GM23338 (cell line): ENCODE measurements around the gene UCP1. TPM values are rescaled to one million over a fixed set of nuclear protein-coding genes. Genes with fewer than 3 reads are reported as not detected.
A peak's percentile ranks its signal among the peaks of the same experiment; 100 is the strongest.

Experiments
- ATAC-seq: fragments of 200-7000 bp; cut with Tn5 transposase; 3 replicates; pipeline ENCODE4 v1.9.1; 2020
- DNase-seq: peaks from one replicate; pipeline ENCODE4 v3.0.0-alpha.2; 2015; ENCODE audit warnings: low spot score
- H2AFZ ChIP-seq: fragments of 200-600 bp; sonication (generic); 2 replicates; pipeline ENCODE4 v1.8.0; 2016; ENCODE audit warnings: antibody characterized with exemption, mild to moderate bottlenecking, moderate library complexity
- H3F3A ChIP-seq: fragments of 200-600 bp; sonication (generic); replicated peaks from 2 replicates; pipeline ENCODE4 v1.8.0; 2017; ENCODE audit warnings: antibody characterized with exemption, mixed run types, low read depth
- H3K27ac ChIP-seq: fragments of 200-600 bp; sonication (generic); 2 replicates; pipeline ENCODE4 v1.6.1; 2016; ENCODE audit warnings: low read depth
- H3K27me3 ChIP-seq: fragments of 200-600 bp; sonication (generic); 2 replicates; pipeline ENCODE4 v1.8.0; 2016; ENCODE audit warnings: mild to moderate bottlenecking, mixed run types, moderate library complexity; ENCODE audit not compliant: insufficient read depth
- H3K36me3 ChIP-seq: fragments of 200-600 bp; sonication (generic); 2 replicates; pipeline ENCODE4 v1.8.0; 2016; ENCODE audit warnings: mild to moderate bottlenecking; ENCODE audit not compliant: insufficient read depth
- H3K4me1 ChIP-seq: fragments of 200-600 bp; sonication (generic); 2 replicates; pipeline ENCODE4 v1.8.0; 2016; ENCODE audit warnings: mild to moderate bottlenecking, moderate library complexity; ENCODE audit not compliant: insufficient read depth
- H3K4me2 ChIP-seq: fragments of 200-600 bp; sonication (generic); 2 replicates; pipeline ENCODE4 v1.7.1; 2017; ENCODE audit warnings: mixed run types
- H3K4me3 ChIP-seq: fragments of 200-600 bp; sonication (generic); 2 replicates; pipeline ENCODE4 v1.6.1; 2016; ENCODE audit warnings: mixed run types
- H3K79me2 ChIP-seq: fragments of 200-600 bp; sonication (generic); replicated peaks from 2 replicates; pipeline ENCODE4 v1.8.0; 2017; ENCODE audit warnings: mild to moderate bottlenecking; ENCODE audit not compliant: insufficient read depth
- H3K9me2 ChIP-seq: fragments of 200-600 bp; sonication (generic); 2 replicates; pipeline ENCODE4 v1.8.0; 2017; ENCODE audit not compliant: insufficient read depth
- H4K20me1 ChIP-seq: fragments of 200-600 bp; sonication (generic); replicated peaks from 2 replicates; pipeline ENCODE4 v1.8.0; 2017; ENCODE audit warnings: mild to moderate bottlenecking; ENCODE audit not compliant: insufficient read depth
- H3K27ac Mint-ChIP-seq: 2 replicates; pipeline ENCODE4 v1.8.0; 2020; ENCODE audit warnings: inconsistent platforms, mild to moderate bottlenecking, moderate library complexity, mixed read lengths
- H3K27me3 Mint-ChIP-seq: 3 replicates; pipeline ENCODE4 v1.8.0; 2022; ENCODE audit warnings: low read depth, mild to moderate bottlenecking, moderate library complexity, mixed read lengths, inconsistent platforms; ENCODE audit not compliant: insufficient read depth, poor library complexity
- H3K36me3 Mint-ChIP-seq: 3 replicates; pipeline ENCODE4 v1.8.0; 2021; ENCODE audit warnings: low read depth, mild to moderate bottlenecking, inconsistent platforms, moderate library complexity, mixed read lengths
- H3K4me1 Mint-ChIP-seq: 3 replicates; pipeline ENCODE4 v1.8.0; 2020; ENCODE audit warnings: mild to moderate bottlenecking, inconsistent platforms, mixed read lengths
- H3K4me3 Mint-ChIP-seq: 3 replicates; pipeline ENCODE4 v1.8.0; 2021; ENCODE audit warnings: moderate library complexity, mild to moderate bottlenecking, inconsistent platforms, mixed read lengths
- H3K9me3 Mint-ChIP-seq: 3 replicates; pipeline ENCODE4 v1.8.0; 2020; ENCODE audit warnings: moderate library complexity, mild to moderate bottlenecking, inconsistent platforms, mixed read lengths
- CREB1 ChIP-seq: fragments of 250-450 bp; sonication (Bioruptor Pico); IDR thresholded peaks from 2 replicates; pipeline ENCODE4 v1.5.0; 2020; ENCODE audit warnings: low read depth, mild to moderate bottlenecking, moderate library complexity
- EZH2 ChIP-seq: fragments of 200-600 bp; sonication (generic); IDR thresholded peaks from one replicate; pipeline ENCODE4 v1.8.0; 2017; ENCODE audit warnings: antibody characterized with exemption, mild to moderate bottlenecking, low read depth; ENCODE audit not compliant: unreplicated experiment
- EZH2phosphoT487 ChIP-seq: fragments of 200-600 bp; sonication (generic); IDR thresholded peaks from one replicate; pipeline ENCODE4 v1.8.1; 2018; ENCODE audit warnings: antibody characterized with exemption; ENCODE audit not compliant: unreplicated experiment
- JUNB ChIP-seq: IDR thresholded peaks from one replicate; pipeline ENCODE4 v1.6.1; 2016; ENCODE audit warnings: antibody characterized with exemption; ENCODE audit not compliant: unreplicated experiment
- NANOG ChIP-seq: IDR thresholded peaks from 2 replicates; pipeline ENCODE4 v1.6.1; 2016; ENCODE audit warnings: antibody characterized with exemption, borderline replicate concordance
- POLR2AphosphoS5 ChIP-seq: IDR thresholded peaks from 2 replicates; pipeline ENCODE4 v1.6.1; 2016; ENCODE audit warnings: antibody characterized with exemption, low read depth
- ZNF114 ChIP-seq: fragments of 250-450 bp; sonication (Bioruptor Pico); IDR thresholded peaks from 2 replicates; pipeline ENCODE4 v1.5.0; 2020; ENCODE audit warnings: mild to moderate bottlenecking, moderate library complexity
- ZNF331 ChIP-seq: fragments of 250-450 bp; sonication (Bioruptor Pico); IDR thresholded peaks from 2 replicates; pipeline ENCODE4 v1.5.0; 2020; ENCODE audit warnings: low read depth, mild to moderate bottlenecking, moderate library complexity
- long read RNA-seq: library from polyadenylated mRNA; unstranded; transcript quantifications from one replicate; pipeline ENCODE4 v2.0.0, GENCODE V29; 2020; ENCODE audit not compliant: unreplicated experiment
- polyA plus RNA-seq: library from polyadenylated mRNA; unstranded; fragments of >200 nt; fragmentation: Nextera tagmentation; extraction: Ambion mirVana; gene quantifications from 2 replicates; pipeline ENCODE4 v1.2.1, GENCODE V29; 2016
- total RNA-seq: library from RNA; depleted of rRNA; stranded (reverse); fragments of >200 nt; shearing (Covaris generic); gene quantifications from 2 replicates; pipeline ENCODE4 v1.2.3, GENCODE V29; 2014; rRNA removed
- TF ChIP-seq, protein P1 (sequence below): fragments of 250-450 bp; sonication (Bioruptor Pico); IDR thresholded peaks from 2 replicates; pipeline ENCODE4 v1.5.0; 2020; ENCODE audit warnings: mild to moderate bottlenecking, moderate library complexity
- TF ChIP-seq, protein P2 (sequence below), 2 experiments: fragments of 200-600 bp in 1 of 2; sonication (generic) in 1 of 2; conservative IDR thresholded peaks; 2 replicates each; pipeline versions ENCODE4 v1.5.1 to v1.6.1; 2016 to 2017; ENCODE audit warnings: antibody characterized with exemption in 2 of 2, low read depth in 2 of 2, mild to moderate bottlenecking in 2 of 2, moderate library complexity in 1 of 2
- TF ChIP-seq, protein P3 (sequence below): IDR thresholded peaks from 2 replicates; pipeline ENCODE4 v1.6.1; 2016; ENCODE audit warnings: antibody characterized with exemption
- TF ChIP-seq, protein P4 (sequence below): IDR thresholded peaks from one replicate; pipeline ENCODE4 v1.6.1; 2018; ENCODE audit warnings: antibody characterized with exemption; ENCODE audit not compliant: unreplicated experiment

UCP1 gene, protein sequence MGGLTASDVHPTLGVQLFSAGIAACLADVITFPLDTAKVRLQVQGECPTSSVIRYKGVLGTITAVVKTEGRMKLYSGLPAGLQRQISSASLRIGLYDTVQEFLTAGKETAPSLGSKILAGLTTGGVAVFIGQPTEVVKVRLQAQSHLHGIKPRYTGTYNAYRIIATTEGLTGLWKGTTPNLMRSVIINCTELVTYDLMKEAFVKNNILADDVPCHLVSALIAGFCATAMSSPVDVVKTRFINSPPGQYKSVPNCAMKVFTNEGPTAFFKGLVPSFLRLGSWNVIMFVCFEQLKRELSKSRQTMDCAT
- total RNA-seq (0.21 TPM in 1 of 2 replicates, not detected in the other), polyA plus RNA-seq (0.40 TPM in 1 of 2 replicates, not detected in the other)
- long read RNA-seq, result 0 reads

DNA sequence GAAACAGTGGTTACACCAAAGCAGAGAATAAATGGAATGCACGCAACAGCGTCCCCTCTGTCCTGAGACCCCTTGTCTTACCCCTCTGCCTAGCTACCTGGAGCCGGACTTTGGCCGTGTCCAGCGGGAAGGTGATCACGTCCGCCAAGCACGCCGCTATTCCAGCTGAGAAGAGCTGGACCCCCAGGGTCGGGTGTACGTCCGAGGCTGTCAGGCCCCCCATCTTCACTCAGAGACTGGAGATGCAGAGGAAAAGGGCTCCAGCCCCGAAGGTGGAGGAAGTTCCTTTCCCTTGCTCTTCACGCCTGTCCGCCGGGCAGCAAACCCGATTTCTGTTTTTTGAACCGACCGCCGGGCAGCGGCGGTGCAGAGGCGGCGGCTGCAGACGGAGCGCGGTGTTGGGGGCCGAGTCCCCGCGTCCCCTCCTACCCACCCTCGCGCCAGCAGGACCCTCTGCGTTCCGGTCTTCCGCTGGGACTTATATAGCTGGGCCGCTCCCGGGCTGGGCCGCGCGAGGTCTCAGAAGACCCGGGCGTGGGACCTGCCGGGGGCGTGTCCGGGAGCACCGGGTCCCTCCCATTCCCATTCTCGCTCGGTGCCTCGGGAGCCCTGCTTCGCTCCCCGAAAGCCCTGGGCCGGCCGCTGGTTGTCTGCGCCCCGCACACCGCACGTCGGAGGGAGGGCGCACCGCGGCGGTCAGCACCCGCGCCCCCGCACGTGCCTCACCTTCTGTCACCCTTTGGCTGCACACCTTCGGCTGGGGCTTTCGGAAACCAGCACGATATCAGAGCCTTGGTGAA, at the start of gene UCP1:
Gene UCP1, minus strand, starts transcription at position 455 of the 800 bp plus-strand sequence. Its CDS starts 232 bp downstream, at position 223.
- H3K9me2 ChIP-seq, result no peaks in the 10 kb centered on the region
- TF ChIP-seq POLR2AphosphoS5, result no peak
- no peak for TF ChIP-seq ZNF331 (CRISPR knock-in tag)
- TF ChIP-seq JUNB, result no peak
- TF ChIP-seq CREB1, result no peak
- TF ChIP-seq ZNF114, result no peak
- TF ChIP-seq NANOG, result no peak
- TF ChIP-seq, protein P1, sequence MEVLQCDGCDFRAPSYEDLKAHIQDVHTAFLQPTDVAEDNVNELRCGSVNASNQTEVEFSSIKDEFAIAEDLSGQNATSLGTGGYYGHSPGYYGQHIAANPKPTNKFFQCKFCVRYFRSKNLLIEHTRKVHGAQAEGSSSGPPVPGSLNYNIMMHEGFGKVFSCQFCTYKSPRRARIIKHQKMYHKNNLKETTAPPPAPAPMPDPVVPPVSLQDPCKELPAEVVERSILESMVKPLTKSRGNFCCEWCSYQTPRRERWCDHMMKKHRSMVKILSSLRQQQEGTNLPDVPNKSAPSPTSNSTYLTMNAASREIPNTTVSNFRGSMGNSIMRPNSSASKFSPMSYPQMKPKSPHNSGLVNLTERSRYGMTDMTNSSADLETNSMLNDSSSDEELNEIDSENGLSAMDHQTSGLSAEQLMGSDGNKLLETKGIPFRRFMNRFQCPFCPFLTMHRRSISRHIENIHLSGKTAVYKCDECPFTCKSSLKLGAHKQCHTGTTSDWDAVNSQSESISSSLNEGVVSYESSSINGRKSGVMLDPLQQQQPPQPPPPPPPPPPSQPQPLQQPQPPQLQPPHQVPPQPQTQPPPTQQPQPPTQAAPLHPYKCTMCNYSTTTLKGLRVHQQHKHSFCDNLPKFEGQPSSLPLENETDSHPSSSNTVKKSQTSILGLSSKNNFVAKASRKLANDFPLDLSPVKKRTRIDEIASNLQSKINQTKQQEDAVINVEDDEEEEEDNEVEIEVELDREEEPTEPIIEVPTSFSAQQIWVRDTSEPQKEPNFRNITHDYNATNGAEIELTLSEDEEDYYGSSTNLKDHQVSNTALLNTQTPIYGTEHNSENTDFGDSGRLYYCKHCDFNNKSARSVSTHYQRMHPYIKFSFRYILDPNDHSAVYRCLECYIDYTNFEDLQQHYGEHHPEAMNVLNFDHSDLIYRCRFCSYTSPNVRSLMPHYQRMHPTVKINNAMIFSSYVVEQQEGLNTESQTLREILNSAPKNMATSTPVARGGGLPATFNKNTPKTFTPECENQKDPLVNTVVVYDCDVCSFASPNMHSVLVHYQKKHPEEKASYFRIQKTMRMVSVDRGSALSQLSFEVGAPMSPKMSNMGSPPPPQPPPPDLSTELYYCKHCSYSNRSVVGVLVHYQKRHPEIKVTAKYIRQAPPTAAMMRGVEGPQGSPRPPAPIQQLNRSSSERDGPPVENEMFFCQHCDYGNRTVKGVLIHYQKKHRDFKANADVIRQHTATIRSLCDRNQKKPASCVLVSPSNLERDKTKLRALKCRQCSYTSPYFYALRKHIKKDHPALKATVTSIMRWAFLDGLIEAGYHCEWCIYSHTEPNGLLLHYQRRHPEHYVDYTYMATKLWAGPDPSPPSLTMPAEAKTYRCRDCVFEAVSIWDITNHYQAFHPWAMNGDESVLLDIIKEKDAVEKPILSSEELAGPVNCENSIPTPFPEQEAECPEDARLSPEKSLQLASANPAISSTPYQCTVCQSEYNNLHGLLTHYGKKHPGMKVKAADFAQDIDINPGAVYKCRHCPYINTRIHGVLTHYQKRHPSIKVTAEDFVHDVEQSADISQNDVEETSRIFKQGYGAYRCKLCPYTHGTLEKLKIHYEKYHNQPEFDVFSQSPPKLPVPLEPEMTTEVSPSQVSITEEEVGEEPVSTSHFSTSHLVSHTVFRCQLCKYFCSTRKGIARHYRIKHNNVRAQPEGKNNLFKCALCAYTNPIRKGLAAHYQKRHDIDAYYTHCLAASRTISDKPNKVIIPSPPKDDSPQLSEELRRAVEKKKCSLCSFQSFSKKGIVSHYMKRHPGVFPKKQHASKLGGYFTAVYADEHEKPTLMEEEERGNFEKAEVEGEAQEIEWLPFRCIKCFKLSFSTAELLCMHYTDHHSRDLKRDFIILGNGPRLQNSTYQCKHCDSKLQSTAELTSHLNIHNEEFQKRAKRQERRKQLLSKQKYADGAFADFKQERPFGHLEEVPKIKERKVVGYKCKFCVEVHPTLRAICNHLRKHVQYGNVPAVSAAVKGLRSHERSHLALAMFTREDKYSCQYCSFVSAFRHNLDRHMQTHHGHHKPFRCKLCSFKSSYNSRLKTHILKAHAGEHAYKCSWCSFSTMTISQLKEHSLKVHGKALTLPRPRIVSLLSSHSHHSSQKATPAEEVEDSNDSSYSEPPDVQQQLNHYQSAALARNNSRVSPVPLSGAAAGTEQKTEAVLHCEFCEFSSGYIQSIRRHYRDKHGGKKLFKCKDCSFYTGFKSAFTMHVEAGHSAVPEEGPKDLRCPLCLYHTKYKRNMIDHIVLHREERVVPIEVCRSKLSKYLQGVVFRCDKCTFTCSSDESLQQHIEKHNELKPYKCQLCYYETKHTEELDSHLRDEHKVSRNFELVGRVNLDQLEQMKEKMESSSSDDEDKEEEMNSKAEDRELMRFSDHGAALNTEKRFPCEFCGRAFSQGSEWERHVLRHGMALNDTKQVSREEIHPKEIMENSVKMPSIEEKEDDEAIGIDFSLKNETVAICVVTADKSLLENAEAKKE (CRISPR knock-in tag), result no peak
- TF ChIP-seq, protein P2, sequence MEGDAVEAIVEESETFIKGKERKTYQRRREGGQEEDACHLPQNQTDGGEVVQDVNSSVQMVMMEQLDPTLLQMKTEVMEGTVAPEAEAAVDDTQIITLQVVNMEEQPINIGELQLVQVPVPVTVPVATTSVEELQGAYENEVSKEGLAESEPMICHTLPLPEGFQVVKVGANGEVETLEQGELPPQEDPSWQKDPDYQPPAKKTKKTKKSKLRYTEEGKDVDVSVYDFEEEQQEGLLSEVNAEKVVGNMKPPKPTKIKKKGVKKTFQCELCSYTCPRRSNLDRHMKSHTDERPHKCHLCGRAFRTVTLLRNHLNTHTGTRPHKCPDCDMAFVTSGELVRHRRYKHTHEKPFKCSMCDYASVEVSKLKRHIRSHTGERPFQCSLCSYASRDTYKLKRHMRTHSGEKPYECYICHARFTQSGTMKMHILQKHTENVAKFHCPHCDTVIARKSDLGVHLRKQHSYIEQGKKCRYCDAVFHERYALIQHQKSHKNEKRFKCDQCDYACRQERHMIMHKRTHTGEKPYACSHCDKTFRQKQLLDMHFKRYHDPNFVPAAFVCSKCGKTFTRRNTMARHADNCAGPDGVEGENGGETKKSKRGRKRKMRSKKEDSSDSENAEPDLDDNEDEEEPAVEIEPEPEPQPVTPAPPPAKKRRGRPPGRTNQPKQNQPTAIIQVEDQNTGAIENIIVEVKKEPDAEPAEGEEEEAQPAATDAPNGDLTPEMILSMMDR (conservative IDR thresholded peaks at IDR 0.05; ENCODE audit: low read depth in 2 of 2), result peak; percentile 21 to 27; a peak in 2 of 4 replicates
- peak; percentile 39 for TF ChIP-seq EZH2phosphoT487
- TF ChIP-seq, protein P3, sequence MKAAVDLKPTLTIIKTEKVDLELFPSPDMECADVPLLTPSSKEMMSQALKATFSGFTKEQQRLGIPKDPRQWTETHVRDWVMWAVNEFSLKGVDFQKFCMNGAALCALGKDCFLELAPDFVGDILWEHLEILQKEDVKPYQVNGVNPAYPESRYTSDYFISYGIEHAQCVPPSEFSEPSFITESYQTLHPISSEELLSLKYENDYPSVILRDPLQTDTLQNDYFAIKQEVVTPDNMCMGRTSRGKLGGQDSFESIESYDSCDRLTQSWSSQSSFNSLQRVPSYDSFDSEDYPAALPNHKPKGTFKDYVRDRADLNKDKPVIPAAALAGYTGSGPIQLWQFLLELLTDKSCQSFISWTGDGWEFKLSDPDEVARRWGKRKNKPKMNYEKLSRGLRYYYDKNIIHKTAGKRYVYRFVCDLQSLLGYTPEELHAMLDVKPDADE, result no peak
- TF ChIP-seq, protein P4, sequence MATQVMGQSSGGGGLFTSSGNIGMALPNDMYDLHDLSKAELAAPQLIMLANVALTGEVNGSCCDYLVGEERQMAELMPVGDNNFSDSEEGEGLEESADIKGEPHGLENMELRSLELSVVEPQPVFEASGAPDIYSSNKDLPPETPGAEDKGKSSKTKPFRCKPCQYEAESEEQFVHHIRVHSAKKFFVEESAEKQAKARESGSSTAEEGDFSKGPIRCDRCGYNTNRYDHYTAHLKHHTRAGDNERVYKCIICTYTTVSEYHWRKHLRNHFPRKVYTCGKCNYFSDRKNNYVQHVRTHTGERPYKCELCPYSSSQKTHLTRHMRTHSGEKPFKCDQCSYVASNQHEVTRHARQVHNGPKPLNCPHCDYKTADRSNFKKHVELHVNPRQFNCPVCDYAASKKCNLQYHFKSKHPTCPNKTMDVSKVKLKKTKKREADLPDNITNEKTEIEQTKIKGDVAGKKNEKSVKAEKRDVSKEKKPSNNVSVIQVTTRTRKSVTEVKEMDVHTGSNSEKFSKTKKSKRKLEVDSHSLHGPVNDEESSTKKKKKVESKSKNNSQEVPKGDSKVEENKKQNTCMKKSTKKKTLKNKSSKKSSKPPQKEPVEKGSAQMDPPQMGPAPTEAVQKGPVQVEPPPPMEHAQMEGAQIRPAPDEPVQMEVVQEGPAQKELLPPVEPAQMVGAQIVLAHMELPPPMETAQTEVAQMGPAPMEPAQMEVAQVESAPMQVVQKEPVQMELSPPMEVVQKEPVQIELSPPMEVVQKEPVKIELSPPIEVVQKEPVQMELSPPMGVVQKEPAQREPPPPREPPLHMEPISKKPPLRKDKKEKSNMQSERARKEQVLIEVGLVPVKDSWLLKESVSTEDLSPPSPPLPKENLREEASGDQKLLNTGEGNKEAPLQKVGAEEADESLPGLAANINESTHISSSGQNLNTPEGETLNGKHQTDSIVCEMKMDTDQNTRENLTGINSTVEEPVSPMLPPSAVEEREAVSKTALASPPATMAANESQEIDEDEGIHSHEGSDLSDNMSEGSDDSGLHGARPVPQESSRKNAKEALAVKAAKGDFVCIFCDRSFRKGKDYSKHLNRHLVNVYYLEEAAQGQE, result no peak
- no peak for TF ChIP-seq EZH2
- H3K27ac ChIP-seq, result no peak within 1 kb of the TSS
- DNase-seq (peak; percentile 85), ATAC-seq (peak; percentile 90)
- H3K36me3 ChIP-seq, result no peaks in the 10 kb centered on the region
- peak within 1 kb of the TSS; percentile 77 for H3K4me3 Mint-ChIP-seq
- H3F3A ChIP-seq, result no peaks in the 10 kb centered on the region
- no peaks in the 10 kb centered on the region; the same call in 2 of the 3 replicates for H3K36me3 Mint-ChIP-seq
- H3K4me3 ChIP-seq, result peak within 1 kb of the TSS; percentile 78
- H3K27me3 Mint-ChIP-seq, result peaks cover 50% of the 10 kb centered on the region
- H3K79me2 ChIP-seq, result no peaks in the 10 kb centered on the region
- H4K20me1 ChIP-seq, result no peaks in the 10 kb centered on the region
- peaks cover 67% of the 10 kb centered on the region for H3K27me3 ChIP-seq
- no peaks in the 10 kb centered on the region for H3K9me3 Mint-ChIP-seq
- peaks cover 16% of the 10 kb centered on the region for H3K4me1 Mint-ChIP-seq
- peak within 1 kb of the TSS; percentile 95 for H3K4me2 ChIP-seq
- no peak within 1 kb of the TSS for H3K27ac Mint-ChIP-seq
- H2AFZ ChIP-seq, result peak within 1 kb of the TSS; percentile 98
- H3K4me1 ChIP-seq, result peaks cover 10% of the 10 kb centered on the region
